ENCODE results near the gene TMEM269.

GRCh38 chr1:42753070-42753469, 31.7 kb upstream of the TMEM269 start:
- TF ChIP-seq ZNF274 (IDR thresholded peaks at IDR 0.05; ENCODE audit: borderline replicate concordance, low read depth, low read length) (no peak), STAT5B (CRISPR knock-in tag; IDR thresholded peaks at IDR 0.05) (no peak), NFIC (IDR thresholded peaks at IDR 0.05) (no peak), DDX20 (tag; IDR thresholded peaks at IDR 0.05; ENCODE audit: low read depth) (no peak), GATA2 (CRISPR knock-in tag; IDR thresholded peaks at IDR 0.05) (no peak), CHD2 (IDR thresholded peaks at IDR 0.05; ENCODE audit: low read depth, low read length) (no peak), HOXB6 (CRISPR knock-in tag; IDR thresholded peaks at IDR 0.05; ENCODE audit: borderline replicate concordance) (no peak)
